Body of pancreas (tissue), 4 donors: ENCODE results near the gene RTCB. TPM values are rescaled to one million over a fixed set of nuclear protein-coding genes. Genes with fewer than 3 reads are reported as not detected.

Experiments used
- ATAC-seq: fragments of 150-250 bp; one replicate; pipeline ENCODE4 v1.9.1; 2016
- DNase-seq, 4 donors: peaks; one replicate each; pipeline ENCODE4 v3.0.0-alpha.2; 2019
- H3K27ac ChIP-seq, 4 donors: fragments of 200-600 bp; sonication (generic); 1 replicate in 3 of 4; 2 replicates in 1 of 4; pipeline versions ENCODE4 v1.5.1 to v1.6.1; 2016 to 2019; ENCODE audit warnings: mild to moderate bottlenecking in 1 of 4, mixed read lengths in 1 of 4, moderate library complexity in 1 of 4
- H3K27me3 ChIP-seq, 2 donors: fragments of 200-600 bp; sonication (generic); one replicate each; pipeline ENCODE4 v1.6.0; 2016; ENCODE audit warnings: mild to moderate bottlenecking in 1 of 2
- H3K36me3 ChIP-seq, 2 donors: fragments of 200-600 bp; sonication (generic); replicated peaks in 1 of 2; 2 replicates each; pipeline ENCODE4 v1.5.1; 2016; ENCODE audit warnings: low read depth in 2 of 2; ENCODE audit not compliant: insufficient read depth in 1 of 2
- H3K4me1 ChIP-seq: fragments of 200-600 bp; sonication (generic); one replicate; pipeline ENCODE4 v1.6.0; 2016
- H3K4me3 ChIP-seq, 2 donors: fragments of 200-600 bp; sonication (generic); 1 replicate in 1 of 2; 2 replicates in 1 of 2; pipeline ENCODE4 v1.5.1; 2016 to 2019
- H3K9me3 ChIP-seq, 3 donors: fragments of 200-600 bp; sonication (generic); 1 replicate in 2 of 3; 2 replicates in 1 of 3; pipeline ENCODE4 v1.5.1; 2016
- CTCF ChIP-seq, 7 experiments: fragments of 450-650 bp in 4 of 7; fragments of 200-600 bp in 3 of 7; sonication (generic) in 3 of 7; IDR thresholded peaks; one replicate each; pipeline ENCODE4 v1.5.1; 2016 to 2019; ENCODE audit warnings: antibody characterized with exemption in 7 of 7
- POLR2A ChIP-seq, 3 donors: fragments of 450-650 bp; IDR thresholded peaks; one replicate each; pipeline ENCODE4 v1.6.1; 2016; ENCODE audit warnings: antibody characterized with exemption in 3 of 3, mild to moderate bottlenecking in 2 of 3
- WGBS, 2 donors: methylation state at CpG; one replicate each; pipeline ENCODE4 v1.1.5; 2017; 5-methylcytosine and 5-hydroxymethylcytosine counted together
- intact Hi-C: fragments of 100-400 bp; cut with DNase I; formaldehyde crosslinking; loops from one replicate; pipeline ENCODE4 v1.15.1; 2023
- total RNA-seq, 2 donors: library from RNA; depleted of rRNA; stranded (reverse); fragments of >200 nt; gene quantifications; one replicate each; pipeline ENCODE4 v1.1.0, GENCODE V29; 2016

The RTCB gene
- total RNA-seq, 2 donors from 2014 or later = 50.6 to 64.3 TPM

- TF ChIP-seq CTCF (IDR thresholded peaks at IDR 0.05) (no peak), POLR2A (IDR thresholded peaks at IDR 0.05) (no peak)
- Histone ChIP-seq H3K27me3 (no peaks in the 10 kb centered on the region), H3K36me3 (peaks cover 9 to 13% of the 10 kb centered on the region in 2 donors), H3K4me1 (no peaks in the 10 kb centered on the region), H3K9me3 (no peaks in the 10 kb centered on the region), H3K27ac (no peak overlapping the region), H3K4me3 (no peak overlapping the region)
- WGBS, 2 donors = 100% methylated on average over 1 of the region's 1 CpG
- DNase-seq = no peak
- intact Hi-C loops = no loop called here
- no peak for ATAC-seq
Observed at GRCh38 chr22:32385681-32386080, 26.4 kb downstream of the RTCB start.

GRCh38 chr22:32380991-32381390 lies 31.1 kb downstream of the RTCB start:
- H3K4me3 ChIP-seq = no peak overlapping the region
- H3K27ac ChIP-seq = no peak overlapping the region
- TF ChIP-seq POLR2A (IDR thresholded peaks at IDR 0.05) = no peak
- no peak for TF ChIP-seq CTCF (IDR thresholded peaks at IDR 0.05)
- no peaks in the 10 kb centered on the region for H3K9me3 ChIP-seq
- DNase-seq = no peak
- intact Hi-C loops = no loop called here
- ATAC-seq = no peak
- H3K4me1 ChIP-seq = no peaks in the 10 kb centered on the region
- no peaks in the 10 kb centered on the region for H3K27me3 ChIP-seq
- 43 to 45% methylated on average over 5 of the region's 5 CpGs for WGBS, 2 donors
- no peaks in the 10 kb centered on the region for H3K36me3 ChIP-seq

- no peak overlapping the region for H3K27ac ChIP-seq
- peak in 1 of 4 donors; percentile 14 for DNase-seq
Observed at GRCh38 chr22:32378707-32379272, 33.3 kb downstream of the RTCB start.

GRCh38 chr22:32376681-32377080 lies 35.4 kb downstream of the RTCB start:
- H3K36me3 ChIP-seq = no peaks in the 10 kb centered on the region
- WGBS, 2 donors = 49 to 67% methylated on average over 4 to 5 of the region's 5 CpGs
- TF ChIP-seq CTCF (IDR thresholded peaks at IDR 0.05) = no peak
- no peak for TF ChIP-seq POLR2A (IDR thresholded peaks at IDR 0.05)
- intact Hi-C loops = no loop called here
- ATAC-seq (no peak), DNase-seq (no peak)
- no peaks in the 10 kb centered on the region for H3K4me1 ChIP-seq
- H3K9me3 ChIP-seq = no peaks in the 10 kb centered on the region
- H3K4me3 ChIP-seq = no peak overlapping the region
- H3K27ac ChIP-seq = no peak overlapping the region
- no peaks in the 10 kb centered on the region for H3K27me3 ChIP-seq

More at GRCh38 chr22:32378707-32379272, 33.3 kb downstream of the RTCB start:
- Histone ChIP-seq H3K4me3 (no peak overlapping the region), H3K36me3 (no peaks in the 10 kb centered on the region), H3K4me1 (no peaks in the 10 kb centered on the region), H3K27me3 (no peaks in the 10 kb centered on the region), H3K9me3 (no peaks in the 10 kb centered on the region)
- intact Hi-C loops = no loop called here
- TF ChIP-seq CTCF (IDR thresholded peaks at IDR 0.05) (peak in 4 of 7 experiments; percentile 11 to 52 (median 42)), POLR2A (IDR thresholded peaks at IDR 0.05) (no peak)
- 56 to 77% methylated on average over 3 to 4 of the region's 4 CpGs for WGBS, 2 donors
- ATAC-seq = no peak
